ENCODE data around the gene S100Z.
"Not testable (repeated sequence)": the region's sequence is repeated elsewhere in the genome, so short reads cannot be mapped to it uniquely, and the experiment has no call there.

The S100Z gene

DNA sequence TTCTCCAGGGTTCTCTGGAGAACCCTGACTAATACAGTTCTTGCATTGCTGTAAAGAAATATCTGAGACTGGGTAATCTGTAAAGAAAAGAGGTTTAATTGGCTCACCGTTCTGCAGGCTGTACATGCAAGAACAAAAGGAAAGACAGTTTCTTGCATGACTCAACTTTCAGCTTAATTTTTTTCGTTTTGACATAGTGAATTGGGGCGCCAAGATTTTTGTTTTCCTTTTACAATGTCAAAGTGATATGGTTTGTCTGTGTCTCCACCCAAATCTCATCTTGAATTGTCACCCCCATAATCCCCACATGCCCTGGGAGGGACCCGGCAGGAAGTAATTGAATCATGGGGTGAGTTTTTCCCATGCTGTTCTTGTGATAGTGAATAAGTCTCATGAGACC, 91.2 kb downstream of the S100Z start:
- Histone ChIP-seq H3K36me3 (no peaks in the 10 kb centered on the region), H3K4me3 (ENCODE audit: low read depth, low read length) (no peak overlapping the region), H3K9me3 (ENCODE audit: severe bottlenecking) (no peaks in the 10 kb centered on the region), H3K27ac (no peak overlapping the region), H3K27me3 (ENCODE audit: insufficient read depth, low read depth, severe bottlenecking) (no peaks in the 10 kb centered on the region)
- no peak for TF ChIP-seq CTCF (IDR thresholded peaks at IDR 0.05; ENCODE audit: low read depth, low read length)
- no peak for DNase-seq

GRCh38 chr5:76941442-76941841, 91.6 kb downstream of the S100Z start:
- Histone ChIP-seq H3K36me3 (no peaks in the 10 kb centered on the region), H3K27me3 (ENCODE audit: insufficient read depth, low read depth, severe bottlenecking) (no peaks in the 10 kb centered on the region), H3K27ac (no peak overlapping the region), H3K9me3 (ENCODE audit: severe bottlenecking) (no peaks in the 10 kb centered on the region), H3K4me3 (ENCODE audit: low read depth, low read length) (no peak overlapping the region)
- TF ChIP-seq CTCF (IDR thresholded peaks at IDR 0.05; ENCODE audit: low read depth, low read length), result no peak
- no peak for DNase-seq

- H3K4me3 ChIP-seq (ENCODE audit: low read depth, low read length), result no peak overlapping the region
- no peaks in the 10 kb centered on the region for H3K36me3 ChIP-seq
- no peaks in the 10 kb centered on the region for H3K9me3 ChIP-seq (ENCODE audit: severe bottlenecking)
- no peak for DNase-seq
- no peak overlapping the region for H3K27ac ChIP-seq
- H3K27me3 ChIP-seq (ENCODE audit: insufficient read depth, low read depth, severe bottlenecking), result no peaks in the 10 kb centered on the region
- no peak for TF ChIP-seq CTCF (IDR thresholded peaks at IDR 0.05; ENCODE audit: low read depth, low read length)
These were observed 92.8 kb downstream of the S100Z start for GRCh38 chr5:76942581-76942980.

GRCh38 chr5:76943006-76943405, 93.2 kb downstream of the S100Z start:
- Histone ChIP-seq H3K9me3 (ENCODE audit: severe bottlenecking) (no peaks in the 10 kb centered on the region), H3K27ac (no peak overlapping the region), H3K27me3 (ENCODE audit: insufficient read depth, low read depth, severe bottlenecking) (no peaks in the 10 kb centered on the region), H3K4me3 (ENCODE audit: low read depth, low read length) (no peak overlapping the region), H3K36me3 (no peaks in the 10 kb centered on the region)
- no peak for DNase-seq
- no peak for TF ChIP-seq CTCF (IDR thresholded peaks at IDR 0.05; ENCODE audit: low read depth, low read length)

DNA sequence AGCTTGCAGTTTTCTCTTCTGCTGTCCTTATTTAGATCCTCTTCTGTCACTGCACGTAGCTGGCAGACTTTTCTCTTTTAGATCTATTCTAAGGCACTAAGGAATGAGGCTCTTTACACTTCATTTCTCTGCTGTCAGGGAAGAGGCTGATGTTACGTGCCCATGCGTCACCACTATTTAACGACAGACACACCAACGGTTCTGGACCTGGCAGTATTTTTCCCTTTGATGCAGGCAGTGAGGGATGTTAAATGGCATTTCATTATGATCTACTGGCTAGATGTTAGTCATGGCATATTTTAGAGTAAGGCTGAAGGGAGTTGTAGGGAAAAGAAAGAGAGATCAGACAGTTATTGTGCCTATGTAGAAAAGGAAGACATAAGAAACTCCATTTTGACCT, 94.8 kb downstream of the S100Z start:
- no peaks in the 10 kb centered on the region for H3K9me3 ChIP-seq (ENCODE audit: severe bottlenecking)
- H3K36me3 ChIP-seq, result no peaks in the 10 kb centered on the region
- no peaks in the 10 kb centered on the region for H3K27me3 ChIP-seq (ENCODE audit: insufficient read depth, low read depth, severe bottlenecking)
- DNase-seq, result no peak
- no peak overlapping the region for H3K27ac ChIP-seq
- TF ChIP-seq CTCF (IDR thresholded peaks at IDR 0.05; ENCODE audit: low read depth, low read length), result no peak
- no peak overlapping the region for H3K4me3 ChIP-seq (ENCODE audit: low read depth, low read length)

DNA sequence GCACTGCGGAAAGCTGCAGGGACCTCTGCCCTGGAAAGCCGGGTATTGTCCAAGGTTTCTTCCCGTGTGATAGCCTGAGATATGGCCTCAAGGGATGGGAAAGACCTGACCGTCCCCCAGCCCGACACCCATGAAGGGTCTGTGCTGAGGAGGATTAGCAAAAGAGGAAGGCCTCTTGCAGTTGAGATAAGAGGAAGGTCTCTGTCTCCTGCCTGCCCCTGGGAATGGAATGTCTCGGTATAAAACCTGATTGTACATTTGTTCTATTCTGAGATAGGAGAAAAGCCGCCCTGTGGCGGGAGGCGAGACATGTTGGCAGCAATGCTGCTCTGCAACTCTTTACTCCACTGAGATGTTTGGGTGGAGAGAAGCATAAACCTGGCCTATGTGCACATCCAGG, 95.4 kb downstream of the S100Z start:
- DNase-seq; H3K4me3 ChIP-seq (ENCODE audit: low read depth, low read length); H3K9me3 ChIP-seq (ENCODE audit: severe bottlenecking); H3K27ac ChIP-seq; H3K27me3 ChIP-seq (ENCODE audit: insufficient read depth, low read depth, severe bottlenecking); H3K36me3 ChIP-seq: not testable (repeated sequence)
